22Rv1 (cell line): ENCODE data around the gene ASPHD1.

ENCODE experiments used
- H3K27ac ChIP-seq: fragments of 450-650 bp; 2 replicates; pipeline ENCODE4 v1.5.1; 2017
- CTCF ChIP-seq: fragments of 450-650 bp; IDR thresholded peaks from 2 replicates; pipeline ENCODE4 v1.5.1; 2017; ENCODE audit warnings: mild to moderate bottlenecking
- ZFX ChIP-seq: fragments of 450-650 bp; IDR thresholded peaks from 2 replicates; pipeline ENCODE4 v1.6.1; 2017; ENCODE audit warnings: antibody characterized with exemption, borderline replicate concordance

The ASPHD1 gene

GRCh38 chr16:29920288-29921033 lies 20.2 kb downstream of the ASPHD1 start:
- TF ChIP-seq ZFX: no peak
- TF ChIP-seq CTCF: no peak
- H3K27ac ChIP-seq: 0 out of 2 replicates have a peak overlapping the region, but pooled peaks have one; percentile 9

- 0 out of 2 replicates have a peak overlapping the region, but pooled peaks have one; percentile 9 for H3K27ac ChIP-seq
Observed at GRCh38 chr16:29921034-29921385, 20.7 kb downstream of the ASPHD1 start.

GRCh38 chr16:29922326-29922725 lies 22.0 kb downstream of the ASPHD1 start:
- TF ChIP-seq ZFX: no peak
- no peak for TF ChIP-seq CTCF
- no peak overlapping the region for H3K27ac ChIP-seq

More at GRCh38 chr16:29921034-29921385, 20.7 kb downstream of the ASPHD1 start:
- TF ChIP-seq ZFX (no peak), CTCF (no peak)

GRCh38 chr16:29922986-29923501 lies 22.8 kb downstream of the ASPHD1 start:
- no peak for TF ChIP-seq ZFX
- no peak for TF ChIP-seq CTCF

GRCh38 chr16:29925105-29925756 lies 24.9 kb downstream of the ASPHD1 start:
- H3K27ac ChIP-seq: peak overlapping the region; percentile 83
- TF ChIP-seq CTCF: no peak
- no peak for TF ChIP-seq ZFX

More at GRCh38 chr16:29922986-29923501, 22.8 kb downstream of the ASPHD1 start:
- no peak overlapping the region for H3K27ac ChIP-seq

GRCh38 chr16:29925781-29926710 lies 25.8 kb downstream of the ASPHD1 start, which contains the start of gene KCTD13:
Gene KCTD13, minus strand, starts transcription at chr16:29926226. Its CDS starts 193 bp downstream, at chr16:29926033.
- H3K27ac ChIP-seq: peak within 1 kb of the TSS; percentile 83
- no peak for TF ChIP-seq CTCF
- no peak for TF ChIP-seq ZFX
